Fibroblast of upper back skin (primary cell): Measurements from ENCODE around the gene MRPL33.

ENCODE experiments used
- DNase-seq: peaks from one replicate; pipeline ENCODE4 v3.0.0-alpha.2; 2013

Gene MRPL33

DNA sequence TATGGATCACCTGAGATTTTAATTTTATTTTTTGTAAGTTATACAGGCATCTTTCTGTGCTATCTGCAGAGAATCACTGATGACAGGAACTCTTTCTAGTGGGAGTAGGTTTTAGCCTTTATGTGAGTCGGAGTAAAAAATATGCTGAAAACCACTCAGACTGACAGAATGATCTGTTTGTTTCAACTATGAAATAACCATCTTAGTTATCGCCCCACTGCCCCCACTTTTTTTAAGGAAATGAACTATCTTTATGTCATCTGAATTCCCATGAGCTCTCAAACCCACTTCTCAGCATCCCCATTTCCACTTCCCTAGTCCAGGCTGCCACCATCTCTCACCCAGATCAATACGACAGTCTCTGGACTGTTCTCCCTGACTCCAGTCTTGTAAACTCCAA is 38.9 kb downstream of the MRPL33 start:
- peak; percentile 34 for DNase-seq

GRCh38 chr2:27811768-27812167 is 40.2 kb downstream of the MRPL33 start:
- no peak for DNase-seq

- no peak for DNase-seq
Measured at GRCh38 chr2:27814758-27815157, 43.2 kb downstream of the MRPL33 start.

DNA sequence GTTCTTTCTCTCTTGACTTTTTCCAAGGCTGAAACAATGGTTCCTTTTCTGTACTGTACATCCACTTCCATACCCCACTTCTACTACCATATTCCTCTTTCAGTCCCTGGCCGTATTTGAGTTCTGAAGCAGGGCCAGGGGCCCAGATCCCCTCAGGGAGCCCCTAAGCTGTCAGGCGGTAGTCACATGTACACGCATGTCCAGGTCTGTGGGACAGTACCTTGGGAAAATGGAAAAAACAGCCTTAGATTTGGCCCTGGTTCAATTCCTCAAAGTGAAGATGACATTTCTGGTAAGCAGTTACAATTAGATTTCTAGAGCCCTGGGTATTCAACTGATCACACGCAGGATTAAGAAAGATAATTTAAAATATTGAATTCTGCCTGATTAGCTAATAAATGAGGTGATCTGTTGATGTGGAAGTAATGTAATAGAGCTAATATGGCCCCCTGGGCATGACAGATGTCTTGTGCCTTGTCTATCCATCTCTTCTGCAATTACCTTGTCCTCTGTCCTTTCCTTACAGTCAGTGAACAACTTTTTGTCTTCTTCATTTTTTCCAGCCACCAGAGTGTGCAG is 44.4 kb downstream of the MRPL33 start:
- DNase-seq: no peak

DNA sequence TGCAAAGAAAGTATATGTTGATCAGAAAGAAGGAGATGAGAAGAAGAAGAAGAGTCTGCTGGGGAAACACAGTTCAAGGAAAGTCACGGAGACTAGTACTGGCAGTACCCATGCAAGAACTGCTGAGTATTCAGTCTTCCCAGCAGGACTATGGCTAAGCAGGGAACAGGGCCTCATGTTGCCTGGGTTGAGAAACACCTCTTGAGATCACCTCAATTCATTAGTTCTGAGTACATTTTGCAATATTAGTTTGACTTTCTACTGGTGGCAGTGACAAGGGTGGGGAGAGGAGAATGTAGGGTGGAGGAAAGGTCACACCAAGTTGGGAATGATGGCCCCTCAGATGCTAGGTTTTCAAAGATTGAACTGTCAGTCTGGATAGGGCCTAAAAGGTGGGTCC is 50.5 kb downstream of the MRPL33 start:
- no peak for DNase-seq

DNA sequence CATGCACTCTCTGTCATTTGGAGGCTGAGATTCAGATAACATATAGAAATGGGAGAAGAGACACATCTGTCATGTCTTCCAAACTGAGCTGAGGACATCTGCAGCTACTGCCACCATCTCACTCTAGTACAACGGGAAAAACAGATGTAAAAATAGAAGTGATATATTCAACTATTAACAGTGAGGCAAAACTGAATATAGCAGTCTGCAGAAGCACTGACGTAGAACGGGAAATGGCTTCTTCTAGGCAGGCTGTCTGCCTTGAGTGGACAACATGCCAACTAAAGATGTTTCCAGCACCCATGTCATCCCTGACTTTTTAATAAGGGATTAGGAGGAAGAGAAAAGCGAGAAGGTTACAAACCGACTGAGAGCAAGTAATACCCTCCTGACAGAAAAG is 51.6 kb downstream of the MRPL33 start:
- DNase-seq: no peak

DNA sequence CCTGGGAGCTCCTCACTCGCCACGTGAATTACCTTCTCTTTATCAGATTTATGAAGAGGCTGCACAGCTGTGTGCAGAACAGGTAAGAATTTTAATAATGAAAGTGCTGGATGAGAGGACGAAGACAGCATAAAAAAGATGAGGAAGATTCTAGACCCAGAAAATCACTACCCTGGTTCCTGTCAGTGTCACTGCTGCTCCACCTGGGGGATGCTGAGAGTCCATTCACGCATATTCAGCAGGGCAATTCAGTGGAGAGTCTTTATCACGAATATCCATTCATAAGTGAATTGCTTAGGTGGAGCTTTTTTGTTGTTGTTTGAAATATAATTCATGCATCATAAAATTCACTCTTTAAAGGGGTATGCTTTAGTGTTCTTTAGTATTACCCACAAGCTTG is 52.0 kb downstream of the MRPL33 start:
- no peak for DNase-seq

DNA sequence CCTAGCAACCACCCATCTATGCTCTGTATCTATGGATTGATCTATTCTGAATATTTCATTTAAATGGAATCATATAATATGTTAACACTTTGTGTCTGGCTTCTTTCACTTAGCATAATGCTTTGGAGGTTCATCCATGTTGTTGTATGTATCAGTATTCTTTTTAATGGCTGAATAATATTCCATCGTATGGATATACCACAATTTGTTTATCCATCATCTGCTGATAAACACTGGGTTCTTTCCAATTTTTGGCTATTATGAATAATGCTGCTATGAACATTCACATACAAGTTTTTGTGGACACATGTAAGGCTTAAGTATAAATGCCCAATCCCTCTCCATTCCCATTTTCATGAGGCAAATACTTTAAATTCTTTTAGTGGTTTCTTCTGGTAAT is 52.9 kb downstream of the MRPL33 start:
- no peak for DNase-seq

DNA sequence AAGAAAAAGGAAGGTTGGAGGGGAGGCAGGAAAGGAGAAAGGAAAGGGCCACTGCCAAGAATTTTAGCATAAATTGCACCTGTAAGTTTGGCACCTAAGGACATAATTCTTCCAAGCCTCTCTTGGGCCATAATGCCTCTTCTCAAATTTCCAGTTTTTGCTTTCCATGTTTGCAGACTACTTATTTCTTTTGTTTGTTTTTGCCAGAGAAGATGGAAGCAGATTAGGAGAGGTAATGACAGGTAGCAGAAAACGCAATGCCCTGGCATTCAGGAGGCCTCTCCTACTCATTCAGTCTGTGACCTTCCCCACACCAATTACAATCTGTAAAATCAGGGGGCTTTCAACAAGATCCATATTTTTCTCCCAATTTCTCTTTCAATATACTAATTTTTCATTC is 56.8 kb downstream of the MRPL33 start:
- no peak for DNase-seq
